GM19035 (cell line): Measurements from ENCODE around the gene NRSN1.

Experiments used
- ATAC-seq: cut with Tn5 transposase; IDR thresholded peaks from one replicate; pipeline ENCODE4 v1.9.1; 2021; ENCODE audit not compliant: unreplicated experiment

The NRSN1 gene

GRCh38 chr6:24125980-24126379, at the start of gene NRSN1:
Gene NRSN1 (plus strand): TSS chr6:24126215. CDS start chr6:24134328, 8,113 bp downstream.
- ATAC-seq: no peak

GRCh38 chr6:24078200-24078599, 47.8 kb upstream of the NRSN1 start:
- ATAC-seq: no peak

- no peak for ATAC-seq
These were observed 46.9 kb upstream of the NRSN1 start for GRCh38 chr6:24079076-24079475.

- ATAC-seq: no peak
These were observed 45.3 kb upstream of the NRSN1 start for GRCh38 chr6:24080711-24081110.

GRCh38 chr6:24089736-24090135, 36.3 kb upstream of the NRSN1 start:
- no peak for ATAC-seq

- ATAC-seq: no peak
These were observed 33.6 kb upstream of the NRSN1 start for GRCh38 chr6:24092407-24092806.

- no peak for ATAC-seq
These were observed 32.6 kb upstream of the NRSN1 start for GRCh38 chr6:24093381-24093780.

- no peak for ATAC-seq
These were observed 26.8 kb upstream of the NRSN1 start for GRCh38 chr6:24099181-24099580.

GRCh38 chr6:24100024-24100769, 25.8 kb upstream of the NRSN1 start:
- ATAC-seq: no peak

GRCh38 chr6:24100770-24101155, 25.3 kb upstream of the NRSN1 start:
- ATAC-seq: no peak

- no peak for ATAC-seq
These were observed 20.8 kb upstream of the NRSN1 start for GRCh38 chr6:24105191-24105590.

- ATAC-seq: no peak
These were observed 19.7 kb upstream of the NRSN1 start for GRCh38 chr6:24106291-24106690.

- ATAC-seq: no peak
These were observed 18.7 kb upstream of the NRSN1 start for GRCh38 chr6:24107294-24107693.

GRCh38 chr6:24108056-24108455, 18.0 kb upstream of the NRSN1 start:
- ATAC-seq: no peak

- ATAC-seq: no peak
These were observed 15.6 kb upstream of the NRSN1 start for GRCh38 chr6:24110417-24110816.

GRCh38 chr6:24113891-24114290, 12.1 kb upstream of the NRSN1 start:
- ATAC-seq: no peak

GRCh38 chr6:24117021-24117420, 9.0 kb upstream of the NRSN1 start:
- ATAC-seq: no peak

- no peak for ATAC-seq
These were observed 3.9 kb upstream of the NRSN1 start for GRCh38 chr6:24122139-24122538.

- ATAC-seq: peak; percentile 60
These were observed 674 bp downstream of the NRSN1 start for GRCh38 chr6:24126586-24127192.

- no peak for ATAC-seq
These were observed 1.3 kb downstream of the NRSN1 start for GRCh38 chr6:24127316-24127715.

- ATAC-seq: no peak
These were observed 5.7 kb downstream of the NRSN1 start for GRCh38 chr6:24131751-24132150.

- ATAC-seq: no peak
These were observed 13.1 kb downstream of the NRSN1 start for GRCh38 chr6:24139080-24139479.

GRCh38 chr6:24139639-24140038, 13.6 kb downstream of the NRSN1 start:
- ATAC-seq: no peak
